HG02870 (cell line): Measurements from ENCODE around the gene MLF2.

ENCODE experiments used
- ATAC-seq: cut with Tn5 transposase; IDR thresholded peaks from one replicate; pipeline ENCODE4 v1.9.1; 2021; ENCODE audit warnings: mild to moderate bottlenecking, moderate library complexity; ENCODE audit not compliant: unreplicated experiment

Gene MLF2

GRCh38 chr12:6698352-6699046, 54.4 kb downstream of the MLF2 start:
- no peak for ATAC-seq
